CD4-positive, alpha-beta T cell (primary cell): Measurements from ENCODE around the gene APBA2. TPM values are rescaled to one million over a fixed set of nuclear protein-coding genes. Genes with fewer than 3 reads are reported as not detected.

ENCODE experiments used
- ATAC-seq: fragments of 200-7000 bp; cut with Tn5 transposase; one replicate; pipeline ENCODE4 v1.10.0; 2022; ENCODE audit warnings: mild to moderate bottlenecking; ENCODE audit not compliant: poor library complexity
- CTCF ChIA-PET: fragments of 350-600 bp; sonication (Branson Sonifier 250); formaldehyde crosslinking; loops from one replicate; lab custom pipeline; 2021; ENCODE audit warnings: antibody characterized with exemption, inconsistent platforms; lab: Charles Lee
- POLR2A ChIA-PET: fragments of 350-600 bp; sonication (Branson Sonifier 250); formaldehyde crosslinking; loops from one replicate; lab custom pipeline; 2021; ENCODE audit warnings: antibody characterized with exemption, inconsistent platforms; lab: Charles Lee
- DNase-seq, 14 experiments: peaks; one replicate each; pipeline ENCODE4 v3.0.0-alpha.2; 2013 to 2020; ENCODE audit warnings: mixed read lengths in 2 of 14
- H3K27ac ChIP-seq, 2 donors: one replicate each; pipeline versions ENCODE4 v1.5.1 to v1.7.0; 2013; ENCODE audit warnings: low read length in 2 of 2, low read depth in 1 of 2, mild to moderate bottlenecking in 1 of 2
- H3K27me3 ChIP-seq, 2 experiments: 1 replicate in 1 of 2; 2 replicates in 1 of 2; pipeline versions ENCODE4 v1.6.1 to v1.7.0; 2013; ENCODE audit warnings: low read length in 2 of 2, control low read depth in 1 of 2, mild to moderate bottlenecking in 1 of 2, moderate library complexity in 1 of 2; ENCODE audit not compliant: insufficient read depth in 2 of 2, control insufficient read depth in 1 of 2
- H3K36me3 ChIP-seq: one replicate; pipeline ENCODE4 v1.6.1; 2013; ENCODE audit warnings: low read length, control low read depth; ENCODE audit not compliant: insufficient read depth
- H3K4me1 ChIP-seq: one replicate; pipeline ENCODE4 v1.6.1; 2013; ENCODE audit warnings: low read length, control low read depth; ENCODE audit not compliant: insufficient read depth
- H3K4me3 ChIP-seq: one replicate; pipeline ENCODE4 v1.5.1; 2013; ENCODE audit warnings: mild to moderate bottlenecking, low read length, moderate library complexity
- H3K9me3 ChIP-seq, 2 experiments: 1 replicate in 1 of 2; 2 replicates in 1 of 2; pipeline versions ENCODE4 v1.6.1 to v1.7.0; 2013; ENCODE audit warnings: low read length in 2 of 2, mild to moderate bottlenecking in 2 of 2, control low read depth in 1 of 2, moderate library complexity in 1 of 2; ENCODE audit not compliant: control insufficient read depth in 1 of 2, insufficient read depth in 1 of 2
- H3K27ac Mint-ChIP-seq: one replicate; pipeline ENCODE4 v1.8.0; 2020; ENCODE audit warnings: mixed read lengths
- H3K27me3 Mint-ChIP-seq: one replicate; pipeline ENCODE4 v1.8.0; 2021; ENCODE audit warnings: mixed read lengths
- H3K36me3 Mint-ChIP-seq: one replicate; pipeline ENCODE4 v1.8.0; 2021; ENCODE audit warnings: low read depth, mixed read lengths
- H3K4me1 Mint-ChIP-seq: one replicate; pipeline ENCODE4 v1.8.0; 2021; ENCODE audit warnings: low read depth, mixed read lengths
- H3K4me3 Mint-ChIP-seq: one replicate; pipeline ENCODE4 v1.8.0; 2020; ENCODE audit warnings: mild to moderate bottlenecking, mixed read lengths
- H3K9me3 Mint-ChIP-seq: one replicate; pipeline ENCODE4 v1.8.0; 2020; ENCODE audit warnings: mixed read lengths
- intact Hi-C, 2 experiments: fragments of 100-400 bp; cut with DNase I in 1 of 2; cut with micrococcal nuclease in 1 of 2; formaldehyde crosslinking; loops; one replicate each; pipeline versions ENCODE4 v1.15.1 to v1.9.0; 2023 to 2025; cut with DNase I, micrococcal nuclease
- total RNA-seq, 174 experiments: library from RNA in 2 of 174; stranded (reverse) in 2 of 174; gene quantifications; one replicate each; pipeline ENCODE4 v1.2.3 and lab custom pipeline; 2021 to 2026
- TF ChIP-seq, protein P1 (sequence below): fragments of 200-600 bp; IDR thresholded peaks from one replicate; pipeline ENCODE4 v1.8.0; 2022; ENCODE audit warnings: antibody characterized with exemption, mild to moderate bottlenecking

The APBA2 gene
- total RNA-seq, 2 experiments from 2014 or later: 123 to 126 TPM

DNA sequence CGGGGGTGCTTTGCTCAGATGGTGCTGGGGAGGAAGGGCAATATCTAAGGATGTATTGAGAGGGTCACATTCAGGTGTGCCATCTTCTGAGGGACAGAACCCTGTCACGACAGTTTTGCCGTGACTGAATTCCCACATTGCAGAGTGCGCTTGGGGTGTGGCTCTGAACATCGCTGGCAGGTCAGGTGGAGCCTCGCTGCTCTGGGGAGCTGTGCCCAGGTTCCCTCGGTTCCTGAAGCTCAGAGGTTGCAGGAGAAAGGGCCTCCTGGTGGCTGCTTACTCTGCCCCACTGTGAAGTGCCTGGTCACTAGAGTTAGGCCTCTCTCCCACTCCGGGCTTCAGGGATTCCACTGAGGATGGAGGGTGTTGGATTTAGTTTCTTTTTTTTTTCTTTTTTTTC is 51.5 kb downstream of the APBA2 start:
- Histone ChIP-seq H3K27me3 (no peaks in the 10 kb centered on the region), H3K36me3 (peaks cover 4% of the 10 kb centered on the region), H3K4me1 (peaks cover 88% of the 10 kb centered on the region), H3K9me3 (peaks cover 0 to 3% of the 10 kb centered on the region in 2 experiments), H3K27ac (peak overlapping the region; percentile 32 to 36), H3K4me3 (no peak overlapping the region)
- CTCF ChIA-PET: interaction anchor here (1.6 kb wide), 1 partner anchor 38 kb away, joined by 6 read pairs; no protein-coding TSS in a partner anchor
- POLR2A ChIA-PET: interaction anchor here (0.6 to 3.2 kb wide), 5 partner anchors 11 to 119 kb away, joined by 3 to 15 read pairs (median 4); partner anchors contain the start of gene APBA2
- Mint-ChIP-seq H3K4me3 (peak overlapping the region; percentile 85), H3K9me3 (no peaks in the 10 kb centered on the region), H3K27ac (peak overlapping the region; percentile 93), H3K27me3 (no peaks in the 10 kb centered on the region), H3K36me3 (peaks cover 29% of the 10 kb centered on the region), H3K4me1 (peaks cover 93% of the 10 kb centered on the region)
- ATAC-seq (peak; percentile 15), DNase-seq (no peak)
- intact Hi-C loops: loop anchor here (1.0 to 5.0 kb wide), 3 partner anchors 18 to 50 kb away; partner anchors contain the start of gene APBA2 (in 1 of the 2)
- TF ChIP-seq, protein P1, sequence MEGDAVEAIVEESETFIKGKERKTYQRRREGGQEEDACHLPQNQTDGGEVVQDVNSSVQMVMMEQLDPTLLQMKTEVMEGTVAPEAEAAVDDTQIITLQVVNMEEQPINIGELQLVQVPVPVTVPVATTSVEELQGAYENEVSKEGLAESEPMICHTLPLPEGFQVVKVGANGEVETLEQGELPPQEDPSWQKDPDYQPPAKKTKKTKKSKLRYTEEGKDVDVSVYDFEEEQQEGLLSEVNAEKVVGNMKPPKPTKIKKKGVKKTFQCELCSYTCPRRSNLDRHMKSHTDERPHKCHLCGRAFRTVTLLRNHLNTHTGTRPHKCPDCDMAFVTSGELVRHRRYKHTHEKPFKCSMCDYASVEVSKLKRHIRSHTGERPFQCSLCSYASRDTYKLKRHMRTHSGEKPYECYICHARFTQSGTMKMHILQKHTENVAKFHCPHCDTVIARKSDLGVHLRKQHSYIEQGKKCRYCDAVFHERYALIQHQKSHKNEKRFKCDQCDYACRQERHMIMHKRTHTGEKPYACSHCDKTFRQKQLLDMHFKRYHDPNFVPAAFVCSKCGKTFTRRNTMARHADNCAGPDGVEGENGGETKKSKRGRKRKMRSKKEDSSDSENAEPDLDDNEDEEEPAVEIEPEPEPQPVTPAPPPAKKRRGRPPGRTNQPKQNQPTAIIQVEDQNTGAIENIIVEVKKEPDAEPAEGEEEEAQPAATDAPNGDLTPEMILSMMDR: no peak

DNA sequence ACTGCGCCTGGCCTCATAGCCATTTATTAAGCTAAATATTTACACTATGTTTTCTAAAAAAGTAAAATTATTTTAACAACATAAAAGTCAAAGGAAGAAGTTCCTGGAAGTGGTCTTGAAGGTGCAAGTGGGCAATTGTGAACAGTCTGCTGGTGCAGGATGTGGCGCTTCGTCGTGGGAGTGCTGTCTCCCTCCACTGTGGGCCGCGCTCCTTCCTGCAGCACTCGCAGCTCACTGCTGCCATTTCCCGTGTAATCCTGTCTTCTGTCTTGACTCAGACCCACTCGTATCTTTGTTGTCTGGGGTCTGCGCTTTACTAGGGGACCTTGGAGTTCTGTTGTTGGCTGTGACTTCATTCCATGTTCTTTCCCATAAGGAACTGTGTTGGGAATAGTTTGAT is 56.3 kb downstream of the APBA2 start:
- Histone ChIP-seq H3K4me3 (no peak overlapping the region), H3K36me3 (peaks cover 14% of the 10 kb centered on the region)
- CTCF ChIA-PET: no interaction called here

DNA sequence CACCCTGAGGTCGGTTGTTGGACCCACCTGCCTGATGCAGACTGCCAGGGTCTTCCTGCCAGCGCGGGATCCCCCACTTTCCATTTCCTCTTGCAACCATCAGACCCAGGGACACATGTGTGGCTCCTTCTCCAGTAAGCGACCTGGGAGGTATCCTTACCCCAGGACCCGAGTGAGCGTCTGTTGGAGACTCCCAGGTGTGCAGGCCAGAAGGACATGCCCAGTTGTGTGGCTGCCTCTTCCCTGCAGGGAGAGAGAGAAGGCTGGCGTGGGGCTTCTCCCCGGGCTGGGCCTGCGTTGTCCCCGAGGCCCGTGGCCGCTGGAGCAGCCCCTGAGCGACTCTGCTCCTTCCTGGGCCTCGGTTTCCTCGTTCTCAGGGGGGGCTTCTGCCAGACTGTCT is 56.8 kb downstream of the APBA2 start:
- H3K4me3 Mint-ChIP-seq: peak overlapping the region; percentile 46
- DNase-seq: no peak
- intact Hi-C loops: loop anchor here in 1 of 2 experiments (2.0 kb wide), 1 partner anchor 16 kb away; no protein-coding TSS in a partner anchor
- H3K4me1 Mint-ChIP-seq: peaks cover 93% of the 10 kb centered on the region
- no peaks in the 10 kb centered on the region for H3K27me3 ChIP-seq
- H3K4me1 ChIP-seq: peaks cover 91% of the 10 kb centered on the region
- ATAC-seq: no peak
- no peak overlapping the region for H3K27ac ChIP-seq
- ChIA-PET CTCF (no interaction called here), POLR2A (interaction anchor here (0.9 to 1.5 kb wide), 5 partner anchors 9 to 163 kb away, joined by 3 to 5 read pairs (median 4); no protein-coding TSS in a partner anchor)
- H3K9me3 ChIP-seq: no peaks in the 10 kb centered on the region
- H3K36me3 ChIP-seq: peaks cover 14% of the 10 kb centered on the region
- H3K9me3 Mint-ChIP-seq: no peaks in the 10 kb centered on the region
- H3K36me3 Mint-ChIP-seq: peaks cover 46% of the 10 kb centered on the region
- peak overlapping the region; percentile 83 for H3K27ac Mint-ChIP-seq
- no peak overlapping the region for H3K4me3 ChIP-seq
- TF ChIP-seq, protein P1: no peak
- no peaks in the 10 kb centered on the region for H3K27me3 Mint-ChIP-seq

More for the DNA sequence above, 56.3 kb downstream of the APBA2 start:
- H3K27me3 Mint-ChIP-seq: no peaks in the 10 kb centered on the region
- H3K4me1 Mint-ChIP-seq: peaks cover 92% of the 10 kb centered on the region
- H3K4me3 Mint-ChIP-seq: peak overlapping the region; percentile 46
- peak; percentile 78 for ATAC-seq
- Histone ChIP-seq H3K9me3 (no peaks in the 10 kb centered on the region), H3K27me3 (no peaks in the 10 kb centered on the region), H3K27ac (no peak overlapping the region), H3K4me1 (peaks cover 91% of the 10 kb centered on the region)
- no peaks in the 10 kb centered on the region for H3K9me3 Mint-ChIP-seq
- intact Hi-C loops: loop anchor here in 1 of 2 experiments (2.0 kb wide), 1 partner anchor 17 kb away; no protein-coding TSS in a partner anchor
- POLR2A ChIA-PET: interaction anchor here (0.8 to 1.5 kb wide), 5 partner anchors 9 to 162 kb away, joined by 3 to 5 read pairs (median 4); no protein-coding TSS in a partner anchor
- DNase-seq: peak in 12 of 14 experiments; percentile 40 to 76 (median 54)
- peak overlapping the region; percentile 83 for H3K27ac Mint-ChIP-seq
- H3K36me3 Mint-ChIP-seq: peaks cover 46% of the 10 kb centered on the region
- TF ChIP-seq, protein P1: no peak
